Endothelial cell (in vitro differentiated cells): ENCODE data around the gene TJP1. TPM values are rescaled to one million over a fixed set of nuclear protein-coding genes. Genes with fewer than 3 reads are reported as not detected.
"Not testable (repeated sequence)": the region's sequence is repeated elsewhere in the genome, so short reads cannot be mapped to it uniquely, and the experiment has no call there.

Source experiments
- DNase-seq: peaks from one replicate; pipeline ENCODE4 v3.0.0; 2021; ENCODE audit warnings: low spot score
- H3K27ac Mint-ChIP-seq: one replicate; pipeline ENCODE4 v1.8.0; 2021; ENCODE audit warnings: mixed read lengths, inconsistent platforms; ENCODE audit not compliant: unreplicated experiment
- H3K27me3 Mint-ChIP-seq: one replicate; pipeline ENCODE4 v1.8.0; 2021; ENCODE audit warnings: mild to moderate bottlenecking, moderate library complexity, mixed read lengths, inconsistent platforms; ENCODE audit not compliant: unreplicated experiment
- H3K36me3 Mint-ChIP-seq: one replicate; pipeline ENCODE4 v1.8.0; 2021; ENCODE audit warnings: mild to moderate bottlenecking, low read depth, mixed read lengths, inconsistent platforms; ENCODE audit not compliant: unreplicated experiment
- H3K4me1 Mint-ChIP-seq: one replicate; pipeline ENCODE4 v1.8.0; 2021; ENCODE audit warnings: mild to moderate bottlenecking, mixed read lengths, inconsistent platforms; ENCODE audit not compliant: unreplicated experiment
- H3K4me3 Mint-ChIP-seq: one replicate; pipeline ENCODE4 v1.8.0; 2021; ENCODE audit warnings: mild to moderate bottlenecking, mixed read lengths, inconsistent platforms; ENCODE audit not compliant: unreplicated experiment
- H3K9me3 Mint-ChIP-seq: one replicate; pipeline ENCODE4 v1.8.0; 2021; ENCODE audit warnings: mixed read lengths, inconsistent platforms; ENCODE audit not compliant: unreplicated experiment
- CTCF ChIP-seq: fragments of 200-600 bp; sonication (generic); IDR thresholded peaks from one replicate; pipeline ENCODE4 v1.5.0; 2021; ENCODE audit warnings: antibody characterized with exemption; ENCODE audit not compliant: unreplicated experiment
- total RNA-seq: library from RNA; stranded (reverse); fragmentation: NEBNext Ultra II Directional; extraction: Animal tissue kit (Norgen Biotek cat#: 25700); gene quantifications from one replicate; pipeline ENCODE4 v1.2.1, GENCODE V29; 2021; ENCODE audit not compliant: unreplicated experiment

The TJP1 gene
- total RNA-seq, 1 donor from 2014 or later, result 473 TPM

GRCh38 chr15:29820394-29821154 is 1.7 kb downstream of the TJP1 start:
- H3K9me3 Mint-ChIP-seq, result no peaks in the 10 kb centered on the region

GRCh38 chr15:29819979-29820378 is 2.3 kb downstream of the TJP1 start:
- no peak for TF ChIP-seq CTCF
- Mint-ChIP-seq H3K36me3 (peaks cover 12% of the 10 kb centered on the region), H3K27ac (peak overlapping the region; percentile 89), H3K4me3 (peak overlapping the region; percentile 97), H3K27me3 (peaks cover 15% of the 10 kb centered on the region), H3K9me3 (no peaks in the 10 kb centered on the region), H3K4me1 (peaks cover 41% of the 10 kb centered on the region)
- DNase-seq, result no peak

More at GRCh38 chr15:29820394-29821154, 1.7 kb downstream of the TJP1 start:
- peaks cover 15% of the 10 kb centered on the region for H3K27me3 Mint-ChIP-seq
- H3K4me3 Mint-ChIP-seq, result peak overlapping the region; percentile 97
- no peak for DNase-seq
- H3K36me3 Mint-ChIP-seq, result peaks cover 12% of the 10 kb centered on the region
- no peak for TF ChIP-seq CTCF
- peak overlapping the region; percentile 98 for H3K27ac Mint-ChIP-seq
- H3K4me1 Mint-ChIP-seq, result peaks cover 41% of the 10 kb centered on the region

GRCh38 chr15:29818141-29818540 is 4.1 kb downstream of the TJP1 start:
- peaks cover 51% of the 10 kb centered on the region for H3K4me1 Mint-ChIP-seq
- no peak for DNase-seq
- H3K27me3 Mint-ChIP-seq, result peaks cover 13% of the 10 kb centered on the region
- H3K4me3 Mint-ChIP-seq, result peak overlapping the region; percentile 97
- H3K27ac Mint-ChIP-seq, result no peak overlapping the region
- no peak for TF ChIP-seq CTCF
- H3K36me3 Mint-ChIP-seq, result peaks cover 12% of the 10 kb centered on the region
- H3K9me3 Mint-ChIP-seq, result no peaks in the 10 kb centered on the region

GRCh38 chr15:29817455-29817854 is 4.8 kb downstream of the TJP1 start:
- H3K27me3 Mint-ChIP-seq, H3K9me3 Mint-ChIP-seq, DNase-seq: not testable (repeated sequence)
- Mint-ChIP-seq H3K4me3 (peak overlapping the region; percentile 87), H3K27ac (peak overlapping the region; percentile 84), H3K36me3 (peaks cover 13% of the 10 kb centered on the region), H3K4me1 (peaks cover 52% of the 10 kb centered on the region)

- peaks cover 16% of the 10 kb centered on the region for H3K36me3 Mint-ChIP-seq
- H3K9me3 Mint-ChIP-seq, result no peaks in the 10 kb centered on the region
- peak overlapping the region; percentile 91 for H3K27ac Mint-ChIP-seq
- DNase-seq, result no peak
- H3K4me3 Mint-ChIP-seq, result peak overlapping the region; percentile 86
- no peak for TF ChIP-seq CTCF
- H3K4me1 Mint-ChIP-seq, result peaks cover 72% of the 10 kb centered on the region
- peaks cover 4% of the 10 kb centered on the region for H3K27me3 Mint-ChIP-seq
Measured at GRCh38 chr15:29815000-29815710, 7.1 kb downstream of the TJP1 start.
